Activated T-helper 1 cell treated with Interleukin-2 at 50 U/mL for 16 hours (primary cell): ENCODE results near the gene ETFA.
A peak's percentile ranks its signal among the peaks of the same experiment; 100 is the strongest.

Experiments used
- DNase-seq: peaks from one replicate; pipeline ENCODE4 v3.0.0-alpha.2; 2020; ENCODE audit warnings: low read depth

ETFA gene

GRCh38 chr15:76195506-76196268 lies 115.6 kb downstream of the ETFA start:
- no peak for DNase-seq

GRCh38 chr15:76193934-76194333 lies 117.3 kb downstream of the ETFA start:
- DNase-seq: no peak

- DNase-seq: no peak
Measured at GRCh38 chr15:76192715-76193114, 118.6 kb downstream of the ETFA start.

GRCh38 chr15:76191539-76192244 lies 119.6 kb downstream of the ETFA start:
- DNase-seq: no peak

GRCh38 chr15:76190751-76191538 lies 120.3 kb downstream of the ETFA start:
- DNase-seq: peak; percentile 36

- no peak for DNase-seq
Measured at GRCh38 chr15:76190070-76190564, 121.2 kb downstream of the ETFA start.

- no peak for DNase-seq
Measured at GRCh38 chr15:76189106-76189505, 122.2 kb downstream of the ETFA start.

- DNase-seq: no peak
Measured at GRCh38 chr15:76187163-76187562, 124.1 kb downstream of the ETFA start.

- DNase-seq: no peak
Measured at GRCh38 chr15:76185716-76186115, 125.6 kb downstream of the ETFA start.

GRCh38 chr15:76184650-76185035 lies 126.6 kb downstream of the ETFA start:
- DNase-seq: no peak

- no peak for DNase-seq
Measured at GRCh38 chr15:76183930-76184649, 127.2 kb downstream of the ETFA start.

GRCh38 chr15:76181705-76182107 lies 129.6 kb downstream of the ETFA start:
- DNase-seq: no peak

GRCh38 chr15:76180321-76180720 lies 130.9 kb downstream of the ETFA start:
- DNase-seq: no peak

- no peak for DNase-seq
Measured at GRCh38 chr15:76179023-76179422, 132.2 kb downstream of the ETFA start.

GRCh38 chr15:76178296-76179000 lies 132.8 kb downstream of the ETFA start:
- no peak for DNase-seq

- no peak for DNase-seq
Measured at GRCh38 chr15:76177491-76178040, 133.7 kb downstream of the ETFA start.

GRCh38 chr15:76176487-76177085 lies 134.7 kb downstream of the ETFA start:
- no peak for DNase-seq

GRCh38 chr15:76176059-76176458 lies 135.2 kb downstream of the ETFA start:
- DNase-seq: no peak

- no peak for DNase-seq
Measured at GRCh38 chr15:76175442-76175841, 135.8 kb downstream of the ETFA start.

GRCh38 chr15:76174654-76175053 lies 136.6 kb downstream of the ETFA start:
- no peak for DNase-seq
